Skin epidermis (tissue), 12 donors: ENCODE measurements around the gene ZDHHC14.
"Not testable (repeated sequence)": the region's sequence is repeated elsewhere in the genome, so short reads cannot be mapped to it uniquely, and the experiment has no call there.

Source experiments
- H3K27ac ChIP-seq, 21 experiments: fragments of 200-600 bp; sonication (generic) in 11 of 21; one replicate each; pipeline ENCODE4 v1.5.0; 2020; ENCODE audit warnings: mild to moderate bottlenecking in 3 of 21, inconsistent platforms in 2 of 21, moderate library complexity in 2 of 21
- H3K4me3 ChIP-seq, 7 experiments: fragments of 200-600 bp; sonication (generic) in 2 of 7; one replicate each; pipeline ENCODE4 v1.5.0; 2020; ENCODE audit warnings: inconsistent platforms in 2 of 7, mild to moderate bottlenecking in 2 of 7, moderate library complexity in 1 of 7

ZDHHC14 gene

DNA sequence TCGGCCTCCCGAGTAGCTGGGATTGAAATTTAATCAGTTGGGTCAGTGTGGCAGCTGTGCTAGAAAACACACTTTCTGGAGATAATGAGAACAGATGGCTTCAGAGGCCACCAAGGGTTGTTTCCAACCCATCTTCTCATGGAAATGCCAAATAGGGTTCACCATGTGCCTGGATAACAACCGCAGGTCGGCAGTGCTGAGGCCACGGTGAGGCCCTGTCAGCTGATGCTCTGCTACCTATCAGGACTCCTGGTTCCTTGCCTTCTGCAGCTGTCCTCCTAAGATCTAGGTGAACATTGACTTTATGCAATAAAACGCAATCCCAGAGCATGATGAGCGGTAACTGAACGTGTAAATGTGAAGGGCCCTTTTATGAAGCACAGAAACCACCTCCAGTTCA, 302.7 kb downstream of the ZDHHC14 start:
- Histone ChIP-seq H3K4me3 (no peak overlapping the region), H3K27ac (no peak overlapping the region)

DNA sequence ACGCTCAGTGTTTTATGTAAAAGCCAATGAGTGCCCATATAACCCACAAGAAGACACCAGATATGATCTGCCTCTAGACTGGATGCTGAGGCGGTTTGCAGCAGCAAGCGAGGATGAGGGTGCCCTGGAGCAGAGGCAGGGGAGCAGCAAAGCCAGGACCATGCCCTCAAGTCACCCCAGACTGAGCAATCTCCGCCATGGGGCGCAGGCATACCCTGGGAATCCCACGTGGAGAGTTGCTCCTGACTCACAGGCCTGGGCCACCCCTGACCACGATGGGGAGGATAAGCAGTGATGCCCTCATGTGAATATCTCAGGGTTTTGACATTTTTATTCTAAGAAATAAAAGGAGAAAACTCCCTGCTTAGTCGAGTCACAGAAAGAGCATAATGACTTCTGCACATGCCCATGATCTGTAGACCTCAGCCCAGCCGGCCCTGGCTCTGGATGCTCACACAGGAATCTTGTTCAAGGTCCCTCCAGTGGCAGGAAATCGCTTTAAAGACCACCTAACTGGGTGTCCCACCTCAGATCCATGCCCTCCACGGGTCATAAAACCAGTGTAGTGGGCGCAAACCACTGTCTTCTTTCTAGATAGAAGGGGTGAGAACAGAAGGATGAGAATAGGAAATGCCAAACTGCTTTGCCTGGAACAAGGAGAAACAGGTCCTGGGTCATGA, 303.8 kb downstream of the ZDHHC14 start:
- Histone ChIP-seq H3K27ac (no peak overlapping the region), H3K4me3 (no peak overlapping the region)

GRCh38 chr6:157685596-157686280, 304.7 kb downstream of the ZDHHC14 start:
- Histone ChIP-seq H3K27ac (no peak overlapping the region), H3K4me3 (no peak overlapping the region)

GRCh38 chr6:157688275-157688959, 307.4 kb downstream of the ZDHHC14 start:
- Histone ChIP-seq H3K27ac (no peak overlapping the region), H3K4me3 (no peak overlapping the region)

DNA sequence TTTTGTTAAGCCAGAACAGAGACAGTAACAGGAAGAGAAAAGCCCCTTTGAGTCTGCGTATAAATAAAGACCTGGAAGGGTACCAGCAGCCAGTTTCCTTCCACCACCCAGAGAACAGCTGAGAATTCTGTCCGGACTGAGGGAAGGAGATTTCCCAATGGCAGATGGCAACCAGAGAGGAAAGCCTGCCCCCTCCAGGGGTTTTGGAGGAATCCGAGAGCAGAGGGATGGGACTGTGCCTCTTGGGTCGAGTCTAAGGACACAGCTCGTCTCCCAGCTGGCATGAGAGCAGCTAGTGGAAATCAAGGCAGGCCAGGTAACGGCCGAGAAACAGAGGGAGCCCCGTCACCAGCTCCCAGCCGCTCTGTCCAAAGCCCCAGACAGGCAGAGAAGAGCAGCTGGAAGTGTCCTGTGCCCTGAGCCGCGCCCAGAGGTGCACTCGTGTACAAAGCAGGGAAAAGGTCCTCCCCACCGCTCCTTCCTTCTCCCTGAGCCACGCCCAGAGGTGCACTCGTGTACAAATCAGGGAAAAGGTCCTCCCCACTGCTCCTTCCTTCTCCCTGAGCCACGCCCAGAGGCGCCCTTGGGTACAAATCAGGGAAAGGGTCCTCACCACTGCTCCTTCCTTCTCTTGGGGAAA, 308.1 kb downstream of the ZDHHC14 start:
- no peak overlapping the region for H3K4me3 ChIP-seq
- H3K27ac ChIP-seq, result no peak overlapping the region

- no peak overlapping the region for H3K4me3 ChIP-seq
- H3K27ac ChIP-seq, result no peak overlapping the region
Measured at GRCh38 chr6:157689875-157690274, 308.9 kb downstream of the ZDHHC14 start.

DNA sequence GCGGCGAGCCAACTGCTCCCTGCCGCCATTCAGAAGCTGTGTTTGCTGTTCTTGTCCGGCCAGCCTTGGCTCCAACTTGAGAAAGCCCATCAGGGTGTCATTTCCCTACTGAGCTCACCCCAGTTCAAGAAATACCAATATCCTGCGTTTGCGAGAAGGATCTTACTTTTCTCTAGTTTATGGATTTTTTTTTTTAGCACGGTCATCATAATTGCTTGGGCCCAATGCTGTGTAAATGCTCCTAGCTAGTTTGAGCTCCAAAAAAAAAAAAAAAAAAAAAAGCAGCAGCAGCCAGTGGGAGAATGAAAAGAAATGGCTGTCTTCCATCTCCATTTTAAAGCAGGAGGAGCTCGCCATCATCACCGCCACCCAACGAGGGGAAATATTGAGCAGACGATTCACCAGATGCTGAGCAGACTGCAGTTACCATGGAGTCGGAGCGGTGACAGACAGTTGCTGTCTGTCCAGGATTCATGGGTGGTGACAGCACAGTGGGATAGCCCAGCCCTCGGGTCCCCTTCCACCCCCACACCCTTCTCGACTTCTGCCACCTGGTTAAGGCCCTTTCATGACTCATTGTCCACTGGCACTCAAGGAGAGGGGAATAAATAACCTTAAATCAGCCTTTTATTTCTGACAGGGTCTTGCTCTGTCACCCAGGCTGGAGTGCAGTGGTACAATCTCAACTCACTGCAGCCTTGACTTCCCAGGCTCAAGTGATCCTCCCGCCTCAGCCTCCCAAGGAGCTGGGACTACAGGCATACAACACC, 309.6 kb downstream of the ZDHHC14 start:
- Histone ChIP-seq H3K27ac (no peak overlapping the region), H3K4me3 (no peak overlapping the region)

GRCh38 chr6:157691621-157692020, 310.6 kb downstream of the ZDHHC14 start:
- H3K27ac ChIP-seq, H3K4me3 ChIP-seq: not testable (repeated sequence)

DNA sequence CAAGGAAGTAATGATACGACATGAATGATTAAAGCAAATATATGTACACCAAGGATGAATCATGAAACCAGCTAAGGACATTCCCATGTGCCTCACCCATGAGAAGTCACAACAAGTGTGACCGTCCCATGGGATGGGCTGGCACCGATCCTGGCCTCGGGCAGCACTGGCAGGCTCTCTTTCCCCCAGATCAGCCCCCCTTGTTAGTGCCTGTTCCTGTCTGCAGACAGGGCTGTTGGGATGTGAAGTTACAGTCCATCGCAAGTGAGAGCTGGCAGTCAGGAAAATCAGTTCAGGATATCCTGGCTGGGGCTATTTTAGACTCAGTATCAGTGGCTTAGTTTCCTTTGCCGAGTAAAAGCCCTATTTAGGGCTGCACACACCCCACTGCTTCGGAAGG, 312.9 kb downstream of the ZDHHC14 start:
- Histone ChIP-seq H3K4me3 (no peak overlapping the region), H3K27ac (peak overlapping the region in 2 of 21 experiments; percentile 22 to 40)

- H3K4me3 ChIP-seq, result no peak overlapping the region
- H3K27ac ChIP-seq, result no peak overlapping the region
Measured at GRCh38 chr6:157695301-157696040, 314.5 kb downstream of the ZDHHC14 start.

GRCh38 chr6:157699777-157700636, 319.0 kb downstream of the ZDHHC14 start:
- Histone ChIP-seq H3K4me3 (no peak overlapping the region), H3K27ac (no peak overlapping the region)

- H3K4me3 ChIP-seq, H3K27ac ChIP-seq: not testable (repeated sequence)
Measured at GRCh38 chr6:157706351-157706750, 325.4 kb downstream of the ZDHHC14 start.

GRCh38 chr6:157706883-157707282, 325.9 kb downstream of the ZDHHC14 start:
- no peak overlapping the region for H3K27ac ChIP-seq
- H3K4me3 ChIP-seq, result no peak overlapping the region

- H3K27ac ChIP-seq, result no peak overlapping the region
Measured at GRCh38 chr6:157707576-157707975, 326.6 kb downstream of the ZDHHC14 start.

GRCh38 chr6:157708239-157708638, 327.2 kb downstream of the ZDHHC14 start:
- H3K27ac ChIP-seq, result no peak overlapping the region
- no peak overlapping the region for H3K4me3 ChIP-seq

More at GRCh38 chr6:157707576-157707975, 326.6 kb downstream of the ZDHHC14 start:
- H3K4me3 ChIP-seq, result no peak overlapping the region

DNA sequence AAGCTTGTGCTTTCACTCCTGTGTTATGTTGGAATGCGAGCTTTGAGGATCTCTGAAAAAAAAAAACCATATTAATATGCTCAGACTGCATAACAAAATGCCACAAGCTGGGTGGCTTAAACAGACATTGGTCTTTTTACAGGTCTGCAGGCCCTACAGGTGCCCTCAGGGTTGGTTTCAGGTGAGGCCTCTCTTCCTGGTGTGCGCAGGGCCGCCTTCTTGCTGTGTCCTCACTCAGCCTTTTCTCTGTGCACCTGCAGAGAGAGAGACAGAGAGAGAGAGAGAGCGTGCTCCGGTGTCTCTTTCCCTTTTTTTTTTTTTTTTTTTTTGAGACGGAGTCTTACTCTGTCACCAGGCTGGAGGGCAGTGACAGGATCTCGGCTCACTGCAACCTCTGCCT, 327.9 kb downstream of the ZDHHC14 start:
- H3K27ac ChIP-seq, result no peak overlapping the region
- no peak overlapping the region for H3K4me3 ChIP-seq

DNA sequence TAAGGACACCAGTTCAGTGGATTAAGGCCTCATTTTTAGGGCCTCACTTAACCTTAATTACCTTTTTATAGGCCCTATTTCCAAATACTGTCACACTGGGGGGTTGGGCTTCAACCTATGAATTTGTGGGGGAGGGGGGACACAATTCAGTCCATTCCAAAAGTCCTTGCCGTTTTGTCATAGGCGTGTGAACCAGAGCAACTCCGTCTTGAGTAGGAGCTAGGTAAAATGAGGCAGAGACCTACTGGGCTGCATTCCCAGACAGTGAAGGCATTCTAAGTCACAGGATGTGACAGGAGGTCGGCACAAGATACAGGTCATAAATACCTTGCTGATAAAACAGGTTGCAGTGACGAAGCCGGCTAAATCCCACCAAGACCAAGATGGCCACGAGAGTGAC, 328.6 kb downstream of the ZDHHC14 start:
- H3K27ac ChIP-seq, result no peak overlapping the region
- no peak overlapping the region for H3K4me3 ChIP-seq

DNA sequence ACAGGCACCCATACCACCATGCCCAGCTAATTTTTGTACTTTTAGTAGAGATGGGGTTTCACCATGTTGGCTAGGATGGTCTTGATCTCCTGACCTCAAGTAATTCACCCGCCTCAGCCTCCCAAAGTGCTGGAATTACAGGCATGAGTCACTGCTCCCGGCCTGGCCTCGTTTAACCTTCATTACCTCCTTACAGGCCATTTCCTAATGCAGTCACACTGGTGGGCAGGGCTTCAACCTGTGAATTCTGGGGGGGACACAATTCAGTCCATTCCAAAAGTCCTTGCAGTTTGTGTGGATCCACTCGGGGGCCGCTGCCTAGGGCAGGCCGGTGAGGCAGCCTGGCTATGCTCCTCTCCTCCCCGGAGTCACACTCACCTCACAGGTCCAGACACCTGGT, 329.6 kb downstream of the ZDHHC14 start:
- peak overlapping the region in 1 of 21 experiments; percentile 5 for H3K27ac ChIP-seq

More for the DNA sequence above, 329.6 kb downstream of the ZDHHC14 start:
- no peak overlapping the region for H3K4me3 ChIP-seq
